Measurements from ENCODE around the gene RTN4. TPM values are rescaled to one million over a fixed set of nuclear protein-coding genes. Genes with fewer than 3 reads are reported as not detected.

Gene RTN4
- total RNA-seq, 1 experiment from 2014 or later = 200 TPM

- H3K36me3 Mint-ChIP-seq (ENCODE audit: insufficient read depth in 1 of 3, low read depth in 3 of 3) = peaks cover 4 to 11% (median 6%) of the 10 kb centered on the region in 3 experiments; a peak in 6 of 7 replicates
- no peak overlapping the region for H4K8ac ChIP-seq (replicated peaks; ENCODE audit: insufficient read length, low read depth, low read length)
- no peak for DNase-seq
- H3K79me2 ChIP-seq (ENCODE audit: insufficient read depth, low read length) = no peaks in the 10 kb centered on the region
- WGBS (ENCODE audit: extremely low coverage, insufficient read length, low lambda C conversion rate) = no CpG with 5 or more reads among the region's 13 CpGs
- H3K4me3 Mint-ChIP-seq = no peak overlapping the region
- H3K4me2 ChIP-seq (ENCODE audit: insufficient read depth, insufficient read length, low read length) = no peak overlapping the region
- no peaks in the 10 kb centered on the region; the same call in 1 of the 2 replicates for H3K27me3 Mint-ChIP-seq (ENCODE audit: low read depth)
- no peak overlapping the region for H3K14ac ChIP-seq (ENCODE audit: insufficient read depth, low read length)
- no peak overlapping the region for H2BK15ac ChIP-seq (ENCODE audit: low read depth, low read length)
- H3K4ac ChIP-seq (ENCODE audit: low read depth, low read length) = no peak overlapping the region
- H2BK12ac ChIP-seq (ENCODE audit: insufficient read length, low read depth, low read length) = no peak overlapping the region
- TF ChIP-seq, protein P1, sequence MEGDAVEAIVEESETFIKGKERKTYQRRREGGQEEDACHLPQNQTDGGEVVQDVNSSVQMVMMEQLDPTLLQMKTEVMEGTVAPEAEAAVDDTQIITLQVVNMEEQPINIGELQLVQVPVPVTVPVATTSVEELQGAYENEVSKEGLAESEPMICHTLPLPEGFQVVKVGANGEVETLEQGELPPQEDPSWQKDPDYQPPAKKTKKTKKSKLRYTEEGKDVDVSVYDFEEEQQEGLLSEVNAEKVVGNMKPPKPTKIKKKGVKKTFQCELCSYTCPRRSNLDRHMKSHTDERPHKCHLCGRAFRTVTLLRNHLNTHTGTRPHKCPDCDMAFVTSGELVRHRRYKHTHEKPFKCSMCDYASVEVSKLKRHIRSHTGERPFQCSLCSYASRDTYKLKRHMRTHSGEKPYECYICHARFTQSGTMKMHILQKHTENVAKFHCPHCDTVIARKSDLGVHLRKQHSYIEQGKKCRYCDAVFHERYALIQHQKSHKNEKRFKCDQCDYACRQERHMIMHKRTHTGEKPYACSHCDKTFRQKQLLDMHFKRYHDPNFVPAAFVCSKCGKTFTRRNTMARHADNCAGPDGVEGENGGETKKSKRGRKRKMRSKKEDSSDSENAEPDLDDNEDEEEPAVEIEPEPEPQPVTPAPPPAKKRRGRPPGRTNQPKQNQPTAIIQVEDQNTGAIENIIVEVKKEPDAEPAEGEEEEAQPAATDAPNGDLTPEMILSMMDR (conservative IDR thresholded peaks at IDR 0.05) = no peak
- H3K27ac Mint-ChIP-seq = no peak overlapping the region
- no peaks in the 10 kb centered on the region for H3K9me3 ChIP-seq (ENCODE audit: control insufficient read depth, low read depth, low read length)
- H2BK5ac ChIP-seq (ENCODE audit: insufficient read length, low read length) = no peak overlapping the region
- H2BK20ac ChIP-seq (ENCODE audit: low read depth, low read length, poor library complexity, severe bottlenecking) = no peak overlapping the region
- H3T11ph ChIP-seq (ENCODE audit: low read length) = no peak overlapping the region
- no peak overlapping the region for H3K18ac ChIP-seq (ENCODE audit: insufficient read length, low read depth, low read length)
- no peak overlapping the region for H2AK5ac ChIP-seq (ENCODE audit: insufficient read length, low read length)
- H4K91ac ChIP-seq (ENCODE audit: insufficient read length, low read depth, low read length) = no peak overlapping the region
- H3K27ac ChIP-seq (ENCODE audit: insufficient read length, low read depth, low read length) = no peak overlapping the region
- H3K23me2 ChIP-seq (ENCODE audit: insufficient read length, low read depth, low read length, poor library complexity, severe bottlenecking) = no peaks in the 10 kb centered on the region
- H3K9ac ChIP-seq (ENCODE audit: extremely low read depth, insufficient read length, low read length) = no peak overlapping the region
- no peak overlapping the region for H4K5ac ChIP-seq (ENCODE audit: insufficient read length, low read depth, low read length)
- no peak overlapping the region for H3K56ac ChIP-seq (ENCODE audit: insufficient read length, low read depth, low read length)
- no peaks in the 10 kb centered on the region for H3K27me3 ChIP-seq (ENCODE audit: insufficient read depth, low read length)
- no peak overlapping the region for H2BK120ac ChIP-seq (ENCODE audit: low read depth, low read length, poor library complexity, severe bottlenecking)
- no peak overlapping the region for H3K23ac ChIP-seq (ENCODE audit: insufficient read length, low read depth, low read length)
- no peak overlapping the region for H2AFZ ChIP-seq (ENCODE audit: low read length)
- H3K4me1 Mint-ChIP-seq = peaks cover 27 to 33% of the 10 kb centered on the region in 2 experiments
- H3K9me3 Mint-ChIP-seq = no peaks in the 10 kb centered on the region
- no peaks in the 10 kb centered on the region for H3K79me1 ChIP-seq (ENCODE audit: insufficient read depth, low read depth, low read length, poor library complexity, severe bottlenecking)
- H4K20me1 ChIP-seq (ENCODE audit: control insufficient read depth, insufficient read depth, insufficient read length) = no peaks in the 10 kb centered on the region
- H3K4me1 ChIP-seq (ENCODE audit: insufficient read depth, low read length) = peaks cover 2% of the 10 kb centered on the region; the same call in 1 of the 2 replicates
These were observed 87.7 kb downstream of the RTN4 start for GRCh38 chr2:54962511-54962910.

All from H9 (cell line).